Right ventricle myocardium superior (tissue), 1 donor: ENCODE measurements around the gene FOXN3. TPM values are rescaled to one million over a fixed set of nuclear protein-coding genes. Genes with fewer than 3 reads are reported as not detected.

ENCODE experiments used
- ATAC-seq: fragments of 200-7000 bp; cut with Tn5 transposase; one replicate; pipeline ENCODE4 v1.9.1; 2020; ENCODE audit warnings: mild to moderate bottlenecking; ENCODE audit not compliant: poor library complexity
- DNase-seq: peaks from one replicate; pipeline ENCODE4 v3.0.0-alpha.2; 2020
- intact Hi-C: fragments of 100-400 bp; cut with DNase I; formaldehyde crosslinking; loops from one replicate; pipeline ENCODE4 v1.11.2; 2022
- total RNA-seq: library from RNA; stranded (reverse); fragmentation: NEBNext Ultra II Directional; extraction: Animal tissue kit (Norgen Biotek cat#: 25700); gene quantifications from one replicate; pipeline ENCODE4 v1.2.1, GENCODE V29; 2021
- donor health status: DM: no; HTN: yes; CAD: no; lungs with severe emphysema.

Gene FOXN3
- total RNA-seq, 1 donor from 2014 or later: 122 TPM

GRCh38 chr14:89417465-89418225 lies 612 bp upstream of the FOXN3 start:
- intact Hi-C loops: loop anchor here (5.0 to 10.0 kb wide), 4 partner anchors 113 to 373 kb away; no protein-coding TSS in a partner anchor
- peak; percentile 74 for DNase-seq
- peak; percentile 55 for ATAC-seq

- DNase-seq (peak; percentile 99), ATAC-seq (peak; percentile 90)
- intact Hi-C loops: loop anchor here (5.0 to 10.0 kb wide), 4 partner anchors 111 to 371 kb away; no protein-coding TSS in a partner anchor
Measured at GRCh38 chr14:89416002-89416995, 734 bp downstream of the FOXN3 start.

GRCh38 chr14:89415159-89415558 lies 1.9 kb downstream of the FOXN3 start:
- intact Hi-C loops: loop anchor here (5.0 to 10.0 kb wide), 4 partner anchors 110 to 370 kb away; no protein-coding TSS in a partner anchor
- no peak for ATAC-seq
- DNase-seq: no peak

- intact Hi-C loops: loop anchor here (10.0 kb wide), 3 partner anchors 107 to 367 kb away; no protein-coding TSS in a partner anchor
- ATAC-seq (no peak), DNase-seq (no peak)
Measured at GRCh38 chr14:89411976-89412375, 5.1 kb downstream of the FOXN3 start.

- ATAC-seq (no peak), DNase-seq (no peak)
- intact Hi-C loops: loop anchor here (10.0 kb wide), 3 partner anchors 105 to 365 kb away; no protein-coding TSS in a partner anchor
Measured at GRCh38 chr14:89409961-89410360, 7.1 kb downstream of the FOXN3 start.

- ATAC-seq: peak; percentile 46
- intact Hi-C loops: no loop called here
Measured at GRCh38 chr14:89408907-89409700, 7.9 kb downstream of the FOXN3 start.

GRCh38 chr14:89407856-89408255 lies 9.2 kb downstream of the FOXN3 start:
- intact Hi-C loops: no loop called here
- DNase-seq: no peak
- no peak for ATAC-seq

More at GRCh38 chr14:89408907-89409700, 7.9 kb downstream of the FOXN3 start:
- DNase-seq: no peak

- DNase-seq (no peak), ATAC-seq (peak; percentile 58)
- intact Hi-C loops: no loop called here
Measured at GRCh38 chr14:89406941-89407340, 10.1 kb downstream of the FOXN3 start.

GRCh38 chr14:89406361-89406760 lies 10.7 kb downstream of the FOXN3 start:
- ATAC-seq (no peak), DNase-seq (no peak)
- intact Hi-C loops: no loop called here

- DNase-seq (no peak), ATAC-seq (no peak)
- intact Hi-C loops: no loop called here
Measured at GRCh38 chr14:89405712-89406111, 11.3 kb downstream of the FOXN3 start.

GRCh38 chr14:89402363-89402762 lies 14.7 kb downstream of the FOXN3 start:
- DNase-seq (no peak), ATAC-seq (no peak)
- intact Hi-C loops: no loop called here

GRCh38 chr14:89401761-89402160 lies 15.3 kb downstream of the FOXN3 start:
- ATAC-seq (no peak), DNase-seq (no peak)
- intact Hi-C loops: no loop called here

GRCh38 chr14:89401241-89401640 lies 15.8 kb downstream of the FOXN3 start:
- no peak for DNase-seq
- ATAC-seq: no peak
- intact Hi-C loops: no loop called here

GRCh38 chr14:89400529-89400928 lies 16.5 kb downstream of the FOXN3 start:
- DNase-seq (no peak), ATAC-seq (no peak)
- intact Hi-C loops: no loop called here

GRCh38 chr14:89399594-89400068 lies 17.4 kb downstream of the FOXN3 start:
- no peak for DNase-seq
- peak; percentile 56 for ATAC-seq
- intact Hi-C loops: no loop called here

- intact Hi-C loops: no loop called here
- no peak for DNase-seq
- peak; percentile 63 for ATAC-seq
Measured at GRCh38 chr14:89399157-89399556, 17.9 kb downstream of the FOXN3 start.

GRCh38 chr14:89397569-89398230 lies 19.3 kb downstream of the FOXN3 start:
- intact Hi-C loops: no loop called here
- DNase-seq: no peak
- ATAC-seq: no peak

GRCh38 chr14:89394972-89395371 lies 22.1 kb downstream of the FOXN3 start:
- ATAC-seq (no peak), DNase-seq (no peak)
- intact Hi-C loops: no loop called here
